IPS-20b (cell line): ENCODE results near the gene XPC.

Experiments used
- H3K27ac ChIP-seq: one replicate; pipeline ENCODE4 v1.5.1; 2013; ENCODE audit warnings: low read length
- H3K27me3 ChIP-seq: 2 replicates; pipeline ENCODE4 v1.6.1; 2013; ENCODE audit warnings: mild to moderate bottlenecking, low read length, inconsistent platforms; ENCODE audit not compliant: insufficient read depth
- H3K36me3 ChIP-seq: 2 replicates; pipeline ENCODE4 v1.6.1; 2013; ENCODE audit warnings: low read depth, mild to moderate bottlenecking, inconsistent platforms, low read length, moderate library complexity; ENCODE audit not compliant: insufficient read depth
- H3K4me1 ChIP-seq: 2 replicates; pipeline ENCODE4 v1.6.1; 2013; ENCODE audit warnings: mild to moderate bottlenecking, control low read depth, inconsistent platforms, low read length, moderate library complexity; ENCODE audit not compliant: insufficient read depth
- H3K4me3 ChIP-seq: 2 replicates; pipeline ENCODE4 v1.5.1; 2013; ENCODE audit warnings: mild to moderate bottlenecking, low read length, inconsistent platforms
- H3K9ac ChIP-seq: 2 replicates; pipeline ENCODE4 v1.6.1; 2013; ENCODE audit warnings: low read depth, mild to moderate bottlenecking, inconsistent platforms, low read length, moderate library complexity
- H3K9me3 ChIP-seq: 2 replicates; pipeline ENCODE4 v1.6.1; 2013; ENCODE audit warnings: mild to moderate bottlenecking, low read depth, low read length, inconsistent platforms; ENCODE audit not compliant: insufficient read depth

XPC gene

GRCh38 chr3:14204515-14205284 is 26.3 kb upstream of the XPC start:
- H3K9me3 ChIP-seq = no peaks in the 10 kb centered on the region
- no peak overlapping the region for H3K9ac ChIP-seq
- H3K27ac ChIP-seq = no peak overlapping the region
- no peaks in the 10 kb centered on the region for H3K4me1 ChIP-seq
- H3K27me3 ChIP-seq = no peaks in the 10 kb centered on the region
- H3K4me3 ChIP-seq = no peak overlapping the region
- H3K36me3 ChIP-seq = peaks cover 3% of the 10 kb centered on the region; the same call in 1 of the 2 replicates

GRCh38 chr3:14203521-14204079 is 25.2 kb upstream of the XPC start:
- Histone ChIP-seq H3K4me3 (no peak overlapping the region), H3K9ac (no peak overlapping the region), H3K9me3 (no peaks in the 10 kb centered on the region), H3K4me1 (no peaks in the 10 kb centered on the region), H3K36me3 (peaks cover 14% of the 10 kb centered on the region), H3K27ac (no peak overlapping the region), H3K27me3 (no peaks in the 10 kb centered on the region)

GRCh38 chr3:14202874-14203520 is 24.6 kb upstream of the XPC start:
- Histone ChIP-seq H3K36me3 (peaks cover 20% of the 10 kb centered on the region), H3K9me3 (no peaks in the 10 kb centered on the region), H3K9ac (no peak overlapping the region), H3K4me1 (no peaks in the 10 kb centered on the region), H3K4me3 (no peak overlapping the region), H3K27me3 (no peaks in the 10 kb centered on the region), H3K27ac (no peak overlapping the region)

- no peaks in the 10 kb centered on the region for H3K4me1 ChIP-seq
- no peak overlapping the region for H3K9ac ChIP-seq
- peaks cover 29% of the 10 kb centered on the region for H3K36me3 ChIP-seq
- no peaks in the 10 kb centered on the region for H3K27me3 ChIP-seq
- H3K4me3 ChIP-seq = no peak overlapping the region
- H3K9me3 ChIP-seq = no peaks in the 10 kb centered on the region
- H3K27ac ChIP-seq = no peak overlapping the region
Measured at GRCh38 chr3:14201940-14202684, 23.7 kb upstream of the XPC start.

- Histone ChIP-seq H3K4me1 (no peaks in the 10 kb centered on the region), H3K27ac (no peak overlapping the region)
Measured at GRCh38 chr3:14200841-14201240, 22.4 kb upstream of the XPC start.

GRCh38 chr3:14200276-14200675 is 21.9 kb upstream of the XPC start:
- Histone ChIP-seq H3K36me3 (peaks cover 40% of the 10 kb centered on the region), H3K27ac (no peak overlapping the region), H3K9ac (no peak overlapping the region), H3K27me3 (no peaks in the 10 kb centered on the region), H3K4me1 (no peaks in the 10 kb centered on the region), H3K9me3 (no peaks in the 10 kb centered on the region), H3K4me3 (no peak overlapping the region)

More at GRCh38 chr3:14200841-14201240, 22.4 kb upstream of the XPC start:
- no peak overlapping the region for H3K4me3 ChIP-seq
- no peaks in the 10 kb centered on the region for H3K9me3 ChIP-seq
- H3K9ac ChIP-seq = no peak overlapping the region
- no peaks in the 10 kb centered on the region for H3K27me3 ChIP-seq
- peaks cover 40% of the 10 kb centered on the region for H3K36me3 ChIP-seq

GRCh38 chr3:14199641-14200040 is 21.2 kb upstream of the XPC start:
- Histone ChIP-seq H3K4me3 (no peak overlapping the region), H3K27me3 (no peaks in the 10 kb centered on the region), H3K9ac (no peak overlapping the region), H3K36me3 (peaks cover 45% of the 10 kb centered on the region), H3K9me3 (no peaks in the 10 kb centered on the region), H3K4me1 (no peaks in the 10 kb centered on the region), H3K27ac (no peak overlapping the region)

- no peaks in the 10 kb centered on the region for H3K4me1 ChIP-seq
- peaks cover 53% of the 10 kb centered on the region for H3K36me3 ChIP-seq
- no peak overlapping the region for H3K27ac ChIP-seq
- H3K9ac ChIP-seq = no peak overlapping the region
- H3K27me3 ChIP-seq = no peaks in the 10 kb centered on the region
- H3K9me3 ChIP-seq = no peaks in the 10 kb centered on the region
- H3K4me3 ChIP-seq = no peak overlapping the region
Measured at GRCh38 chr3:14194865-14195264, 16.5 kb upstream of the XPC start.

- Histone ChIP-seq H3K4me1 (no peaks in the 10 kb centered on the region), H3K36me3 (peaks cover 51% of the 10 kb centered on the region), H3K9me3 (no peaks in the 10 kb centered on the region), H3K9ac (no peak overlapping the region), H3K4me3 (no peak overlapping the region), H3K27me3 (no peaks in the 10 kb centered on the region), H3K27ac (no peak overlapping the region)
Measured at GRCh38 chr3:14188041-14188754, 9.8 kb upstream of the XPC start.

- Histone ChIP-seq H3K36me3 (peaks cover 63% of the 10 kb centered on the region), H3K27ac (no peak overlapping the region), H3K9ac (no peak overlapping the region), H3K27me3 (no peaks in the 10 kb centered on the region), H3K4me1 (no peaks in the 10 kb centered on the region), H3K9me3 (no peaks in the 10 kb centered on the region), H3K4me3 (no peak overlapping the region)
Measured at GRCh38 chr3:14186854-14187458, 8.6 kb upstream of the XPC start.
